Stimulated activated CD8-positive, alpha-beta memory T cell treated with anti-CD3 and anti-CD28 coated beads, Interleukin-7, amount 100 ng/mL, for 48 hours (primary cell): ENCODE results near the gene RASGEF1C.

Experiments used
- DNase-seq, 2 donors: peaks; one replicate each; pipeline ENCODE4 v3.0.0-alpha.2; 2020; ENCODE audit warnings: low read depth in 1 of 2; ENCODE audit errors: extremely low read depth in 1 of 2

RASGEF1C gene

GRCh38 chr5:180086816-180087399, 122.1 kb downstream of the RASGEF1C start:
- no peak for DNase-seq

DNA sequence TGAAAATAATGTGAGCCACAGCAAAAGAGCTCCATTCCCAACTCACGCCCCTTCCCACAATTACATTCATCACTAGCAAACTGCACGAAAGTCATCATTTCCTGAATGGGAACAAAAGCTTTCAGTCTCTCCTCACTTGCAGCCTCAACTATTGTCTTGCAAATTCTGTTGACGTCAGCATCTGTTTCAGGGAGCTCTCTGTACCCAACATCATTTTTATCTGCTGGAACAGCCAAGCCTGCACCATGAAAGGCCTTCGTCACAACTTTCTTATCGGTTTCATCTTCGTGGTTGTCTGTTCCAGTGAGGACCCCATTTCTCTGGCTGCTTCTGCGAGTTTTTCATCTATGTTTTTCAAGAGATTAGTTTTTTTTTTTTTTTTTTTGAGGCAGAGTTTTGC, 123.2 kb downstream of the RASGEF1C start:
- no peak for DNase-seq

- DNase-seq: no peak
These were observed 124.1 kb downstream of the RASGEF1C start for GRCh38 chr5:180084638-180085561.

DNA sequence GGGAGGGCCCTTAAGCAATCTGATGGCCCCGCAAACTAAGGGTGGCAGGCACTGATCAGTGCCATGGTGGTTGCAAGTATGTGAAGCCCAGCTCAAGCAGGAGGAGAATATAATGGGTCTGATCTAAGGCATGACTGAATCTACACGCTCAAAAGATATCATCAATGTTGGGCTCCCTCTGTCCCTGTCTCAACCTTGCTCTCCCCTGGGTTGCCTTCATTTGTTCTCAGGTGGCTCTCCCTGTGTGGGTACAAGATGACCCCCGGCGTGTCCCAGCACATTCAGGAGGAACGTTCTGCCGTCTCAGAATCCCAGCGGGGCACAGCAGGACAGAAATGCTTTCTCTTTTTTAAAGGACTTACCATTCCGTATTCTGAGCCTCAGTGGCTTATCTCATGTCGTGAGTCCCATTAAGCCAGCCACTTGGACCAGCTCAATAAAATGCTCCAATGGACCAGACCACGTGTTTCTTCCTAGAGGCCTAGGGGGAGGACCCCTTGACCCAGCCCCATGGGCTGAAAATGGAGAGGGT, 125.4 kb downstream of the RASGEF1C start:
- no peak for DNase-seq

DNA sequence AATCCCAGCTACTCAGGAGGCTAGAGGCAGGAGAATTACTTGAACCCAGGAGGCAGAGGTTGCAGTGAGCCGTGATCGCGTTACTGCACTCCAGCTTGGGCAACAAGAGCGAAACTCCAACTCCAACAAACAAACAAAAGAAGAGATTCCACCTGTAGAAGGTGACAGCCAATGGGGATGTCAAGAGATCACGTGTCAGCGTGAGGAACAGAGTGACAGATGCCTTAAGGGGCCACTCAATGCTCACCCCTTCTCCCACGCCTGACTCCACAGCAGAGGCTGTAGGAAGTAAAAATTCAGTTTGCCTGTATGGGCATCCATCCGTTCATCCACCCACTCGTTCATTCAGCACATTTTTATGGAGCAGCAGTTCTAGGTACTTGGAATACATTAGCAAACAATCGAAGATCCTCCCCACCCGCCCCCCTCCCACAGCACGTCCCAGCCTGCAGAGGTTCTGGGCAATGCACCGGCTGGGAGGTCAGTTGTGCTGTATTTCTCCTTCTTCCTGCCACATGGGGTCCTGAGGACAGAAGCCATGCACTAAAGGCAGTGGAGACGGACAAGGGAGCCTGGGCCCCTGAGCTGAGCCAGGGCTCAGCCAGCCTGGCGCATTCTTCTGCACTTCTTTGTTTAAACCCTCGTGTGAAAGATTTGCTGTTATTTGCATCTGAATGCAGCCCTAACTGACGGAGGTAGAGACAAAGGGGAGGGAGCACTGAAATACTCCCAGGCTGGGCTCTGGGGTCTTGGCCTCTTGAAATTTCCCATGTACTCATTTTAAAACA, 126.2 kb downstream of the RASGEF1C start:
- DNase-seq: no peak

GRCh38 chr5:180081481-180081880, 127.5 kb downstream of the RASGEF1C start:
- no peak for DNase-seq

GRCh38 chr5:180080486-180081280, 128.3 kb downstream of the RASGEF1C start:
- DNase-seq: no peak

DNA sequence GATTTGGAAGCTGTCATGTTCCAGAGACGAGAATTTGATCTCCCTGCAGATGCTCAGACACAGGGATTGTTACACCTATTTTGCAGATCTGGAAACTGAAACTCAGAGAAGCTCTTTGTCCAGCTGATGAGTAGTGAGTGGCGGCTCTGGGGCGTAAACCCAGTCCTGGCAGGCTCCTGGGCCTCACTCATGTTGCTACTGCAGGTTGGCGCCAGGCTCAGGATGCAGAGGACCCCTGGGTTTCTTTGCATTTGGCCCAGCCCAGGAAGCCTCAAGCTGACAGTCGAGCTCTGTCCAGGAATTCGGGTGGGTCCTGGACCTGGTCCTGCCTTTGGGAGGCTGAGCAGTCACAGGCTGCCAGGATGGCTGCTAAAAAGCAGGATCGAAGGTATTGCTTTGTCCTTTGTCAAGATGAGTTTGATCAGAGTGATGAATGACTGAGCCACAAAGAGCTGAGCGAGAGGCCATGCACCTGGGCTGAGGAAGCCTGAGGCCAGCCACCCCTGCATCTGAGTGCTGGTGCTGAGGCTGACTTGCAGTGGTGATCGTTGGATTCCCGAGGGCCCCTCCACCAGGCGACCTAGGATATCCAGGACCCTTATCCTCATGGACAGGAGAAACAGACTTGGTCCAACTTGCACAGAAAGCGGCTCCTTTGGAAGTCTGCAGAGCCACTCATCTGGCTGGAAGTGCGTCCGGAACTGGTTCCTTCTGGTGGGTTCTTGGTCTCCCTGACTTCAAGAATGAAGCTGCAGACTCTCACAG, 129.1 kb downstream of the RASGEF1C start:
- DNase-seq: no peak

DNA sequence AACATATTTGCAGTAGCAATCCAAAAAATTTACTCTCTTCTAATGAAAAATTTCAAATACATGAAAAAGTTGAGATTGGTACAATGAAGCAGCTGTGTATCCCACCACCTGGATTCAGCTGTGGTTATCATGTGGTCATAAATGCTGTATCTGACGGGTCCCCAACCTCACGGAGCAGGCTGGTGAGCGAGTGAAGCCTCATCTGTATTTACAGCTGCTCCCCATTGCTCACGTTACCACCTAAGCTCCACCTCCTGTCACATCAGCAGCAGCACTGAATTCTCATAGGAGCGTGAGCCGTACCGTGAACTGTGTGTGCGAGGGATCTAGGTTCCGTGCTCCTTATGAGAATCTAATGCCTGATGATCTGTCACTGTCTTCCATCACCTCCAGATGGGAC, 130.7 kb downstream of the RASGEF1C start:
- no peak for DNase-seq

- no peak for DNase-seq
These were observed 131.3 kb downstream of the RASGEF1C start for GRCh38 chr5:180077594-180078284.

GRCh38 chr5:180075703-180076102, 133.3 kb downstream of the RASGEF1C start:
- no peak for DNase-seq

- no peak for DNase-seq
These were observed 134.5 kb downstream of the RASGEF1C start for GRCh38 chr5:180074462-180074861.

GRCh38 chr5:180072556-180072955, 136.5 kb downstream of the RASGEF1C start:
- no peak for DNase-seq

DNA sequence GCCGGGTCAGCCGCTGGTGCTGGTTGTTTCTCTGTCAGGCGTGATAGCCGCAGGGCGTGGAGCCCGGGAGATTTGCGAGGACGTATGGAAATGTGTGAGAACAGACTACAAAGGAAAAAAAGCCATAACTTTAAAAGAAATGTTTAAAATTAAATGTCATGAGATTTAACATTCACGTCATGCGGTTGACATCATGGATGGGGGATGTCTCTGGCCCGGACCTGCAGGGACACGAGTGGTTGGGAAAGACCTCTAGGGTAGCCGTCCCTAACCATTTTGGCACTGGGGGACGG, 136.8 kb downstream of the RASGEF1C start:
- no peak for DNase-seq

- DNase-seq: peak; percentile 76 to 82
These were observed 137.3 kb downstream of the RASGEF1C start, which contains the start of gene RNF130 for GRCh38 chr5:180071531-180072255. RNF130 (minus strand) TSS chr5:180071759; CDS start chr5:180071702, 57 bp downstream.

DNA sequence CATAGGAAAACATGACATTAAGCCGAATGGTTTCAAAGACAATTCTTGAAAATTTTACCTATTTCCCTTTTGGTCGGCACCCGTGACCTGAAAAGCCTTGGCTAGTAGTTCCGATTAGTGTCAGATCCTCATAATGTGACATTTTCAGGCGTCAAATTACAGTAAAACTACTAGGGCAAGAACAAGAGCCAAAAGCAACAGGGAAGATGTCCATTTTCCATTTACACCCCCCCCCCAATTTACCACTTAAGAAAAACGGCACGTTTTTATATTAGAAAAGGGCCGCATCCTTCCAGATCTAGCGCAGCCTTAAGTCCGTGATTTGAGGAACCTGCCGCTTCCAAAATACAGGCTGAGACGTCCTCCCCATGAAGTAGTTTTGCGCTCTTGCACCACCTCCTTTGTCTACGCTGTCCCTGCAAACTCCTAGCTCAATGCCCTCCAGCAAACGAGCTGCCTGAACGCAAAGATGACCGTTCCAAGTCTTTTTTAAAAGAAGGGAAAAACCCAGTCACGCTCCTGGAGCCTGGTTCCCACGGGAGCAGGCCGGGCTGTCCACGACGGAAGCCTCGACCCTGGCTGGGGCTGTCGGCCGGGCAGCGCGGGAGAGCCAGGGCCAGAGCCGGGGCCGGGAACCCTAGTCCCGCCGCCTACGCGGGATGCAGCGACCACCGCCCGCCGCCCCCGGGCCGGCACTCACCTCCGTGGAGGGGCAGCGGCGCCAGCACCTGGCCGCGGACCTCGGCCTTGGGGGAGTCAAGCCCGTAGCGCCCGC, 138.1 kb downstream of the RASGEF1C start:
- no peak for DNase-seq

DNA sequence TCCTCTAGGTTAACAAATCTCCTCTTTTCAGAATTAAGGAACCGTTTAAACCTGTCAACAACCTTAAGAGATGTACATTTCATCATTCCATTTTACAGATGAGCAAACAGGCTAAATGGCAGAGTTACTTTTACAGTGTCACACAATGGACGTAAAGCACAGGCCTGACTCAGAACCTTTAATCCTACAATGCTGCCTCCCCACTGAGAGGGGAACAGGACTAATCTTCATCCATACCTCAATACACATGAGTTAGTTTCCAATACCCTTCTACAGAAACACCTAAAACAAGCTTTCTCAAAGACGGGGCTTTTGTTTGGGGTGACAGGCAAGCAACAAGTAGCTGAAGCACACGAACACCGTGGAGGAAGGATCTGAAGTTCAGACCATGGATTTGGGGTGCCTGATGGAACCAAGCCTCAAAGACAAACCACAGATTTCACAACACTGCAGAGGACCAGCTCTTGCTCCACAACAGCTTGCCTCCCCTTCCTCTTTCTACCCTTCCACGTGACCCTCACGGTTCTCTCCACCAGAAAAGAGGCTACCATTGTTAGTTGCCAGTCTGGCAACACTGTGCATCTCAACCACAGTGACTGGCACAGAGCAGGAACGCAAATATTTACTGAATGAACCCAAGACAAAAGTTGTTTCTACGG, 139.3 kb downstream of the RASGEF1C start:
- no peak for DNase-seq
